Middle frontal gyrus (tissue), 1 donor: Measurements from ENCODE around the gene CX3CL1.
"Not testable (repeated sequence)": the region's sequence is repeated elsewhere in the genome, so short reads cannot be mapped to it uniquely, and the experiment has no call there.

Experiments
- DNase-seq: peaks from one replicate; pipeline ENCODE4 v3.0.0-alpha.2; 2015; ENCODE audit warnings: low spot score; ENCODE audit errors: extremely low spot score

Gene CX3CL1

DNA sequence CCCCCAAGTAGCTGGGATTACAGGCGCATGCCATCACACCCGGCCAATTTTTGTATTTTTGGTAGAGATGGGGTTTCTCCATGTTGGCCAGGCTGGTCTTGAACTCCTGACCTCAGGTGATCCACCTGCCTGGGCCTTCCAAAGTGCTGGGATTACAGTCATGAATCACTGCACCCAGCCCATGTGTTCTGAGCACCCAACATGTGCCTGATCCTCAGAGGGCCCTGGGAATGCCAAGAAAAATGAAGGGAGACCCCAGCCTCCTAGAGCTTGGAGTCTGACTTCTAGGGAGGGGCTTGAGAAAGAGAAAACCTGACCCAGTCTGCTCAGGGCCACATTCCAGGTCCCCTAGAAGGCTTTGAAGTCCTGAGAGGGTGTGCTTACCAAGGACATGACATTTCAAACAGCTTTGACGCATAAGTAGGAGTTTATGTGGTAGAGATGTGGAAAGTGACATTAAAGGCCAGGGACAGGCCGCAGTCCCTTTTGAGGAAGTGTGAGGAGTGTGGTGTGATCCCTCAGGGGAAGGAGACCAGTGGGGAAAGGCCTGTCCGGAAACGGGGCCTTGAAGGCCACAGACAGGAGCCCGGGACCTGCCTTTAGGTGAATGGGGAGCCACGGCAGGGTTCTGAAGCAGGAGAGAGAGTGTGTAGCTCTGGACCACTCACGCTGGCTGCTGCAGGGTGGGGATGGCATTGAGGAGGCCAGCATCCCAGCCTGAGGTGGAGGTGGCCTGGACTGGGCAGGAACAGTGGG is 14.8 kb upstream of the CX3CL1 start:
- DNase-seq: no peak

DNA sequence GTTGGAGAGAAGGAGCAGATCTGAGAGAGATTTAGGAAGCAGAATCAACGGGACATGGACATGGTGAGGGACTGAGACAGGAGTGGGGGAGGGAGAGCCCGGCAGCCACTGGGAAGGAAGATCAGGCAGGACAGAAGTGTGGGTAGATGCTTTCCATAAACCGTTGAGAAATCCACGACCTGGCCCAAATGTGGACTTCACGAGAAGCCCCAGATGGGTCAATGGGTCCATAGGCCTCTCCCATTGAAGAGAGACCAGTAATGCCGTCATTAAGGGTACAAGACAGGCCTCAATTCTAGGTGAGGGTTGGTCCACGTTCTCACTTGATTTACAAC is 14.2 kb upstream of the CX3CL1 start:
- DNase-seq: no peak

DNA sequence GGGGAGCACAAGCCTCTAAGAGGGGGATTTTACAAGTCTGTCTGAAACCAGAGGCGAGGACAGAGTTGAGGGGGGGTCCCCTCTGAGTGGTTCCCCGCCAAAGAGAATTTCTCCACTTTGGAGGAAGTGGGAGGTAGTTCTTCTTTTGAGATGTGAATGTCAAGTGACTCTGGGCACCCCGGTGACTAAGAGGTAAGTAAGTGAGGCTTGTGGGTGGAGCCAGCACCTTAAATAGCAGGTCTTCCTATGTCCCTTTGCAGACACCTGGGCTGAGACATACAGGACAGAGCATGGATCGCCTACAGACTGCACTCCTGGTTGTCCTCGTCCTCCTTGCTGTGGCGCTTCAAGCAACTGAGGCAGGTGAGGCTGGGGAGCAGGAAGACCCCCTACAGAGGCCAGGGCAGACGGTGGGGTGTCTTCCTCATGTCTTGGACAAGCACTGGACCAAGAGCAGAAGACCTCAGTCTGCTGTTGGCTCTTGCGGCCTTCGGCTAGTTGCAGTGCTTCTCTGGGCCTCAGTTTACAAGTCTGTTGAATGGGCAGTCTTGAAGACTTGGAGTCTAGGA is 13.7 kb upstream of the CX3CL1 start, which contains the start of gene CCL22:
CCL22 (plus strand) TSS at position 257 of the 569 bp plus-strand sequence; CDS start at position 291, 34 bp downstream.
- DNase-seq: no peak

DNA sequence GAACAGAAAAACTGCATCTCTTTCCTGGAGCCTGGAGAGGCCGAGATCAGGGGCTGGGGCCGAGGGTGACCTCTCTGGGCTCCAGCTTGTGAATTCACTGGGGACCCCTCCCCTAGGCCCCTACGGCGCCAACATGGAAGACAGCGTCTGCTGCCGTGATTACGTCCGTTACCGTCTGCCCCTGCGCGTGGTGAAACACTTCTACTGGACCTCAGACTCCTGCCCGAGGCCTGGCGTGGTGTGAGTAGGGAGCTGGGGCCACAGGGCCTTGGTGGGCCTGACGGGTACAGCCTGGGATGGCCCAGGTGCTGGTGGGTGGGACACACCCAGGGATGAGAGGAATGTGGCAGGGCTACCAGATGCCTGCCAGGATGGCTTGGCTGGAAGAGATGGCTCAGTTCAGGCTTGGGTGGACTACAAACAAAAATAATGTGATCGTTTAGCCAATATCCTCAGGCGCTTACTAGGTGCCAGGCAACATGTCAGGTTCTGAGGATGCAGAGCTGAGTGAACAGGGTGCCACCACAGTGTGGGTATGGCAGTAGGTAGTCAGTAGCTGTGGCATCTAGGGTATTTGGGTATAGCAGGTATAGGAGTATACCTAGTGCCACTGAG is 11.9 kb upstream of the CX3CL1 start:
- DNase-seq: no peak

DNA sequence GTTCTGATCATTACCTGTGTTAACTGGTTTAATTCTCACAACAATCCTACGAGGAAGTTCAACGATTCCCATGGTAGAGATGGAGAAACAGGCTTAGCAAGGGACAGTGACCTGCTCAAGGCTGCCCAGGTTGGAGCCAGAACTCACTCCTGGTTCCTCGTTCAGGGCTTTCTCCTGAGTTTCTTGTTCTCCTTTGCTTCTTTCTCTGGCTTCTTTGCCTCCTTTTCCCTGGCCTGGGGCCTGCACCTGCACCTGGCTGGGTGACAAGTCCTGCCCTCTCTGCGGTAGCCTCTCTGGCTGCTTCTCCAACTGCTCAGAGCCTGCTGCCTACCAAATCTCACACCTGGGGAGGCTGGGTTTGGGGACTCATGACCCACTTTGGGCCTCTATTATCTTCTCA is 10.9 kb upstream of the CX3CL1 start:
- DNase-seq: no peak

DNA sequence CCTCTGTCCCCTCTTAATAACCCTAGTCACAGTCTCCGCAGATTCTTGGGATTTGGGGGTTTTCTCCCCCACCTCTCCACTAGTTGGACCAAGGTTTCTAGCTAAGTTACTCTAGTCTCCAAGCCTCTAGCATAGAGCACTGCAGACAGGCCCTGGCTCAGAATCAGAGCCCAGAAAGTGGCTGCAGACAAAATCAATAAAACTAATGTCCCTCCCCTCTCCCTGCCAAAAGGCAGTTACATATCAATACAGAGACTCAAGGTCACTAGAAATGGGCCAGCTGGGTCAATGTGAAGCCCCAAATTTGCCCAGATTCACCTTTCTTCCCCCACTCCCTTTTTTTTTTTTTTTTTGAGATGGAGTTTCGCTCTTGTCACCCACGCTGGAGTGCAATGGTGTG is 8.1 kb upstream of the CX3CL1 start:
- no peak for DNase-seq

DNA sequence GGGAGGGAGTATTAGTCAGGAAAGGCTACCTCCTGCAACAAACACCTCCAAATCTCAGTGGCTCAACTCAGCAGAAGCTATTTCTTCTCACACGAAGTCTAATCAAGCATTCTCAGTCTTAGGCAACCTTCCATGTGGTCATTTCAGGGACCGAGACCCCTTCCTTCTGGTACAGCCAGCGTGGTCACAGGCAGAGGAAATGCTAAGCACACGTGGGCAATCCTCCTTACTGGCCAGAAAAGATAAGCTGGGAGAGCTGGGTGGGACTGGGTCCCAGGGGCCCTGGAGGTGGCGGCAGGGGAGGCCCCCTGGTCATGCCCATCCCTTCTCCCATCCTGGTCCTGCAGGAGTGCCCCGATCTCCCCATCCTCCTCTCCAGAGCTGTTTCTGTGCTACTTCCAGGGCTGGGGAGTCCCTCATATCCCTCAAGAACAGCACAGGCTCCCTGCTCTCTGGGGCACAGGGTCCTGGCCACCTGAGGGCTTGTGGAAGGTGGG is 5.7 kb upstream of the CX3CL1 start:
- DNase-seq: no peak

DNA sequence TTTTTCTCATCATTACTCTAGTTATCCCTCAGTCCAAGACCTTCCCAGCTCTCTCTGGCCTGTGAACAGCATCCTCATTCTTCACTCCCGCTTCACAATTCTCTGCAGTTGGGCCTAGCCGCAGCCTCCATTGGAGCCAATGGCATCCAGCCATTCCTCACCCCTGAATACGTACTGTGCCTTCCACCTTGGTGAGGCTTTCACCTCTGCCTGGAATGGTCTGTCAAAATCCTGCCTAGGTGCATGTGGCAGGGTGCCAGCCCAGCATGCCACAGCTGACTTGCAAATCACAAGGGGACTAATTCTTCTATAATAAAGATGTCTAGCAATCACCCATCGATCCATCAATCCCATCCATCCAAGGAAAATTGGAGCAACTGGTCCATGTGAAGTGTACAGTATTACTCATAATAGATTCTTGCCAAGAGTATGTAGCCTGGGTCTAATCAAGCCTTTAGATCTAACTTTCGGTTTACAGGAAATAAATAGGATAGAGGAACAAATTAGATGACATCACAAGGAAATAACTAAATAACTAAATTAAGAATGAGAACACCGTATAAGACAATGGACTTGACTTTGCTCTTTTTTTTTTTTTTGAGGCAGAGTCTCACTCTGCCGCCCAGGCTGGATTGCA is 5.1 kb upstream of the CX3CL1 start:
- no peak for DNase-seq

DNA sequence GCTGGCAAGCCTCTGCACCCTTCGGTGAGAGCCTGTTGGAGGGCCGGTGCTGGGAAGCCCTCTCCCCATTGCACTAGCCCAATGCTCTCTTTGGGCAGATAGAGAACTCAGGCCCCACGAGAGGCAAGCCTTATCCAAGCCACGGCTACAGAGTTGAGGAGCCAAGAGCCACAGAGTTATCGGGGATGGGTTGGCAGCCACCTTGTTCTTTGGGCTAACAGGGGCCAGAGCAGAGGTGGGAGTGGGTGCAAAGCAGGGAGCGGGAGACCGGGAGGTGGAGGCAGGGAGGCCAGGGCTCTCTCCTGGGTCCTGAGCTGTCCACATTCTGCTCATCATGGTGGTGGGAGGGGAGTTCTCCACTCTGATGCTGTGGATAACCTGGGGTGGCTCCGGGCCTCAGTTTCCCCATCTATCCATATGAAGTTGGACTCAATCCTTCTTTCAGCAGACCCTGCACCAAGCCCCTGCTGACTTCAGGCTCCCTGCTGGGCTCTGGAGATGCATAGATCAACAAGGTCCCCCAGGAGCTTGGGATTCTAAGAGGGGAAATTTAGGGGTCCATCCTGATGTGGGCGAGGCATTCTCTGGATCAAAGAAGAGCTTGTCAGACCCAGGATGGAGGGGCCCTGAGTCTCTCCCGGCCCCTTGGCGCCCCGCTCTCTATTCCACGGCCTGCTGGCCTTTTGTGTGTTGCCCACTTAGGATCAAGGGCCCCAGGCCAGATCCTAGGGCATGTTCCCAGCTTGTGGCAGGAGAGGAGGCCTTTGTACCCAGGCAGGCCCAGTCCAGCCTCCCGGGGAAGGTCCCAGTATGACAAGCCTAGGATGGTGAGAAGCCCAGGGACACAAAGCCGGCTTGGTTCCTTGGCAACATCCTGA is 557 bp upstream of the CX3CL1 start:
- no peak for DNase-seq

DNA sequence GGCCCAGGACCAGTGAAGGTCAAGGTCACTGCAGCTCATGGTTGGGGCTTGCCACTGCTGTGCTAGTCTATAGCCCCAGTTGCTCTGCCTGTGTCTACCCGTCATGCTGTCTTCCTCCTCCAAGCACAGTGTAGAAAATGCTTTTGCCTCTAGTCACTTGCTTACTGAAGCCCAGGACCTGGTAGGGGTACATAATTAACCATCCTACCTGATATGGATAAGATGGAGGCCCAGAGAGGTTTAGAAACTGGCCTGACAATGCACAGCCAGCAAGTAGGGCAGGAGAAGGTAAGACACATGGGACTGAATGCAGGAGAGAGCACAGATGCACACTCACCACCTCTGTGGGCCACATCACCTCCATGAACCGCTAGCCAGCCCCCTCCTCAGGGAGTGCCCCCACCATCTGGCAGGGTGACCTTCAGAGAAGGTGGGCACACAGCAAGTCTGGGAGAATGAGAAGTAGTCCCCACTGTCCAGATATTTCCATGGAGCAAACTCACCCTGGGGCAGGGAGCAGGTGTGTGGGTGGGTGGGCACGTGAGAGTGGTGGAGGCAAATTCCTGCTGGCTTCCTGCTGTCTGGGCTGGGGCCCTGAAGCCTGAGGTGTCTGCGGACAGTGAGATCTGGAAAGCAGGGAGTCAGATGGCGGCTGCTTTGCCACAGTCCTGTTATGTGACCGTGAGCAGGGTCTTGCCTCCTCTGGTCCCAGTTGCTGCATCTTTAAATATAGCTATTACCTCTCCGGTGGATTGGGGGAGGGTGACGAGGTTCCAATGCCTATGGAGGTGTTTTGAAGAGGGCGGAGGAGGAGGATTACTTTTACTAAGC is 1.0 kb downstream of the CX3CL1 start:
- no peak for DNase-seq

DNA sequence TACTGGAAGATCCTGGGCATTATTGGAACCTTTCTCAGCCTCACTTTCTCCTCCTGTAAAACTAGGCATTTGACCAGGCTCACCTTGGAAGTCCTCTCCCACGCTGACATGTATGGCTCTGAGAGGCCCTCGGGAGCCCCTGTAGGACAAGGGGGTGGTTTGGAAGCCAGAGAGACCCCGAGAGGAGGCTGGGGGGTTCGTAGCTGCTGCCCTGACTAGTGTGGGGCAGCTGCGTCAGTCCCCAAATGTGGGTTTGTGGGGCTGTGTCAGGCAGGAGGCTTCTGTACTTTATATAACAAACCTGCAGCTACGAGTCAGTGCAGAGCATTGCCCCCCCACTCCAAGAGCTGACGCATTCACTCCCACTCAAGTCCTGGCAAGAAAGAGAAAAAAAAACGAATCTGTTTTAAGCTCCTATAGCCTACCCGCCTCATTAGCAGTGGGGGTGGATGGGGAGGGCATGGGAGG is 1.8 kb downstream of the CX3CL1 start:
- peak; percentile 53 for DNase-seq

DNA sequence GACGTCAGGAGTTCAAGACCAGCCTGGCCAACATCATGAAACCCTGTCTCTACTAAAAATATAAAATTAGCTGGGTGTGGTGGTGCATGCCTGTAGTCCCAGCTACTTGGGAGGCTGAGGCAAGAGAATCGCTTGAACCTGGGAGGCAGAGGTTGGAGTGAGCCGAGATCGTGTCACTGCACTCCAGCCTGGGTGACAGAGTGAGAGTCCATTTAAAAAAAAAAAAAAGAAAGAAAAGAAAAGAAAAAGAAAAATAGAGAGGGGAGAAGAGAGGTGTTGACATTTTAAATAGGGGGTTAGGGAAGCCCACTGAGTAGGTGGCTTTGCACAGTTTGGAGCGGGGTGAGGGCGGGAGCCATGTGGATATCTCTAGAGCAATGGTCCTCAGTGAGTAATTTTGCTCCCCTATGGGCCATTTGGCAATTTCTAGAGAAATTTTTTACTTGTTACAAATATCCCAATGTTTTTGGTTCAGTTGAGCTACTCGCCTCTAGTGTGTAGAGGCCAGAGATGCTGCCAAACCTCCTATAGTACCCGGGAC is 2.7 kb downstream of the CX3CL1 start:
- not testable (repeated sequence) for DNase-seq

DNA sequence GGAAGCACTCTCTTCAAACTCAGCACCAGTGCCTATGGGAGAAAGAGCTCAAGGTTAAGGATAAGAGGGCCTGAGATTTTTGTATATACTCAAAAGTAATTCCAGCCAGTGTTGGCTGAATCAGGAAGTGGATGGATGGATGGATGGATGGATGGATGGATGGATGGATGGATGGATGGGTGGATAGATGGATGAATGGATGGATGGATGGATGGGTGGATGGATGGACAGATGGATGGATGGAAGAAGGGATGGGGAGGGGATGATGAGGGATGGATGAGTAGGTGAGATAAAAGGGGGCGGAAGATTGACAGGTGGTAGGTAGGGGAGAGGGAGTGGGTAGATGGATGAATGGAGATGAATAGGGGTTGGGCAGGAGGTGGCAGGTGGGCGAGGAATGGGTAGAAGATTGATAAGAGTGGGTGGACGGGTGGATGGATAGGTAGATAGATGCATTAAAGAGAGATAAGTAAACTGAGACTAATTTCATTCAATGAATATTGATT is 4.1 kb downstream of the CX3CL1 start:
- DNase-seq: no peak

DNA sequence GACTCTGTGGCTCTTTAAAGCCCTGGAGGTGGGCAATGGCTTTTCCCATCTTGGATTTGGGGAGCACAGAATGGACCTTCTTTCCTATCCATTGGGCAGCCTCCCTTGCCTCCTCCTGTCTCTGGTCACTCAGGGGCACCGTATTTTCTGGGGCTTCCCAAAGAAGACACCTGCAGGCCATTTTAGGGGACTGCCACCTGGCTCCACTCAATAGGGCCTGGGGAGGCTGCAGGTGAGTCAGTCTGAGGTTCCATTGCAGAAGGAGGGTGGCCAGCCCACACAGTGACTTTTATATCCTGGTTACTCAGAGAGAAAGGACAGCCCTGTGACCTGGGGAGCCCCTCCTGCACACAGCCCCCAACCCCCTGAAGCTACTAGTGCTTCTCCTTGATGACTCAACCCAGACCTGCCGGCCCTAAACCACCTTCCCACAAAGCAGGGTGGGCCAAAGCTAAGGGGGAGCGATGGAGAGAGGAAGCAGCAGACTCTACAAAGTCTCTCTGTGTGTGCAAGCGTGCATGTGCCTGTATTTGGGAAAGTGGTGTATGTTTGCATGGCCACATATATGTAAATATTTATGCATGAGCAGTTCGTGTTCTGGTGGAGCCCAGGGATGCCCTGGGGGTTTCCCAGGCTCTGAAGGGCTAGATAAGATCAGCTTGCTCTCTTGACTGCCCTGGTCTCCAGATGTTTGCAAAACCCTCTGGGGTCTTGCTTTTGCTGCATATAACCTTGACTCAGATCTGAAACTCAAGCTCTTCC is 5.0 kb downstream of the CX3CL1 start:
- no peak for DNase-seq

DNA sequence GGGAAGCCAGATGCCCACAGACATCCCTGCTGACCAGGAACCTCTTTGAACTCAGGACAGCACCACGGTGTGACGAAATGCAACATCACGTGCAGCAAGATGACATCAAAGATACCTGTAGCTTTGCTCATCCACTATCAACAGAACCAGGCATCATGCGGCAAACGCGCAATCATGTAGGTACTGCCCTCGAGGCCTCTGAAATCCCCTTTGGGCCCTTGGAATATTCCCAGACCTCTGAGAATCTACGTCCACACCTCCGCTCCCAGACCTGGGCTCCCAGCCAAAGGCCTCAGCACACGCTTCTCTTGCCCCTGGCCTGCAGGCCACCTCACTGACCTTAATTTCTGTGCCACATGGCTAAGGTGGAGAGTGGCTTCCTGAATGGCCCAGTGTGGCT is 7.3 kb downstream of the CX3CL1 start:
- no peak for DNase-seq

DNA sequence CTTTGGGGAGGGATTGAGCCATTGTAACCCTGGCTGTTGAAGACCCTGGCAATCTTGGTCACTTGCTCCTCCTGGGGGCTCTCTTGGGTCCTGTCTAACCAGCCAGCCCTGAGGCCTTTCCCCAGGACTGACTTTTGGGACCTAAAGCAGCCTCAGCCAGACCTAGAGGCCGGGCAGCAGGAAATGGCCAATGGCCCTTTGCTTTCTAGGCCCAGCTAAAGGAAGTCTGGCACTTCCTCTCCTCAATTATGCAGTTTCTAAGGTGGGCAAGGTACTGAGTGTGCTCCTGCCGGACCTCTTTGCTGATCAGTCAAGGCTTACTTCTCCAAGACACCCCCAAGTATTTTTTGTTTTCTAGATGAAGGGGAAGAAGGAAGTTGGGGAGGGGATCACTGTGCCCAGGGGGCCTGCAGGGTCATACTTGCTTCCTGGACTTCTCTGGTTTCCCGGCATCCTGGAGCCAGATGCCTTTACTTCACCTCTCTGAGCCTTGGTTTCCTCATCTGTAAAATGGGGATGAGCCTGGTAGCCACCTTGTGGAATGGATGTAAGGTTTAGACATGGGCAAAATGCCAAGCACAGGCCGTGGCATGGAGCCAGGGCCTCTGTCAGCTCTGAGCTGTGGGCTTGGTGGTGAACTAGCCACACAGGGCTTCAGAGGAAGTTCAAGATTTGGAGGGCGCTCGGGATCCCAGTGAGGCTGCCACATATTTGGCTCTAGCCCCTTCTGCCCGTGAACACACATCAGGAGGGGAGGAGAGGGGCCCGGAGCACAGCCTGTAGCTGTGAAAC is 8.6 kb downstream of the CX3CL1 start:
- DNase-seq: no peak

DNA sequence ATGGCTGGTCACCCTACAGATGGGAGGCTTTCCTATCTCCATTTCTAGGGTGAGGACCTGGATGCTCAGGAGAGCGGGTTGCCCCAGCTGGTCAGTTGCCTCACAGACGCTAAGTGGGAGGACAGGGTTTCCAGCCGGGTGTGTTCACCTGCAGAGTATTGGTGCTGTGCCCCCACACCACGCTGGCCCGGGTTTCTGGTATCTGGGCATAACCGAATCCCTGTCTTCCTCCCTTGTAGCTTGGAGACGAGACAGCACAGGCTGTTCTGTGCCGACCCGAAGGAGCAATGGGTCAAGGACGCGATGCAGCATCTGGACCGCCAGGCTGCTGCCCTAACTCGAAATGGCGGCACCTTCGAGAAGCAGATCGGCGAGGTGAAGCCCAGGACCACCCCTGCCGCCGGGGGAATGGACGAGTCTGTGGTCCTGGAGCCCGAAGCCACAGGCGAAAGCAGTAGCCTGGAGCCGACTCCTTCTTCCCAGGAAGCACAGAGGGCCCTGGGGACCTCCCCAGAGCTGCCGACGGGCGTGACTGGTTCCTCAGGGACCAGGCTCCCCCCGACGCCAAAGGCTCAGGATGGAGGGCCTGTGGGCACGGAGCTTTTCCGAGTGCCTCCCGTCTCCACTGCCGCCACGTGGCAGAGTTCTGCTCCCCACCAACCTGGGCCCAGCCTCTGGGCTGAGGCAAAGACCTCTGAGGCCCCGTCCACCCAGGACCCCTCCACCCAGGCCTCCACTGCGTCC is 9.7 kb downstream of the CX3CL1 start:
- DNase-seq: no peak
